H9 (cell line): ENCODE results near the gene OR9K2. TPM values are rescaled to one million over a fixed set of nuclear protein-coding genes. Genes with fewer than 3 reads are reported as not detected.

Experiments
- DNase-seq: peaks from one replicate; pipeline ENCODE4 v3.0.0-alpha.2; 2017
- H2AFZ ChIP-seq: one replicate; pipeline ENCODE4 v1.6.1; 2013; ENCODE audit warnings: mild to moderate bottlenecking, low read length, control low read depth, moderate library complexity
- H2AK5ac ChIP-seq: 2 replicates; pipeline ENCODE4 v1.6.1; 2013; ENCODE audit warnings: low read length, control low read depth, mixed read lengths; ENCODE audit not compliant: insufficient read length
- H2BK120ac ChIP-seq: one replicate; pipeline ENCODE4 v1.6.1; 2013; ENCODE audit warnings: low read depth, mild to moderate bottlenecking, low read length, control low read depth, inconsistent platforms; ENCODE audit not compliant: poor library complexity, severe bottlenecking
- H2BK12ac ChIP-seq: 2 replicates; pipeline ENCODE4 v1.6.1; 2013; ENCODE audit warnings: low read length, control low read depth, mixed read lengths, low read depth; ENCODE audit not compliant: insufficient read length
- H2BK15ac ChIP-seq: 2 replicates; pipeline ENCODE4 v1.6.1; 2013; ENCODE audit warnings: low read depth, low read length, control low read depth
- H2BK20ac ChIP-seq: one replicate; pipeline ENCODE4 v1.6.1; 2013; ENCODE audit warnings: low read depth, mild to moderate bottlenecking, low read length, control low read depth, inconsistent platforms; ENCODE audit not compliant: poor library complexity, severe bottlenecking
- H2BK5ac ChIP-seq: 2 replicates; pipeline ENCODE4 v1.6.1; 2013; ENCODE audit warnings: low read length, control low read depth, mixed read lengths; ENCODE audit not compliant: insufficient read length
- H3K14ac ChIP-seq: 2 replicates; pipeline ENCODE4 v1.6.1; 2013; ENCODE audit warnings: low read length, control low read depth; ENCODE audit not compliant: insufficient read depth
- H3K18ac ChIP-seq: 2 replicates; pipeline ENCODE4 v1.6.1; 2013; ENCODE audit warnings: low read depth, mild to moderate bottlenecking, mixed read lengths, low read length, control low read depth; ENCODE audit not compliant: insufficient read length
- H3K23ac ChIP-seq: 2 replicates; pipeline ENCODE4 v1.6.1; 2013; ENCODE audit warnings: low read length, control low read depth, mixed read lengths, low read depth; ENCODE audit not compliant: insufficient read length
- H3K23me2 ChIP-seq: 2 replicates; pipeline ENCODE4 v1.6.1; 2013; ENCODE audit warnings: low read depth, mild to moderate bottlenecking, mixed read lengths, low read length, control low read depth; ENCODE audit not compliant: insufficient read length, poor library complexity, severe bottlenecking
- H3K27ac ChIP-seq: 2 replicates; pipeline ENCODE4 v1.5.1; 2013; ENCODE audit warnings: low read length, control low read depth, mixed read lengths, low read depth; ENCODE audit not compliant: insufficient read length
- H3K27me3 ChIP-seq: 2 replicates; pipeline ENCODE4 v1.6.1; 2013; ENCODE audit warnings: low read length, control low read depth, inconsistent platforms; ENCODE audit not compliant: insufficient read depth
- H3K4ac ChIP-seq: 2 replicates; pipeline ENCODE4 v1.6.1; 2013; ENCODE audit warnings: low read depth, mild to moderate bottlenecking, control low read depth, inconsistent platforms, low read length, moderate library complexity
- H3K4me1 ChIP-seq: 2 replicates; pipeline ENCODE4 v1.6.1; 2013; ENCODE audit warnings: low read length, control low read depth, inconsistent platforms; ENCODE audit not compliant: insufficient read depth
- H3K4me2 ChIP-seq: 2 replicates; pipeline ENCODE4 v1.6.1; 2013; ENCODE audit warnings: low read length, control low read depth, mixed read lengths; ENCODE audit not compliant: insufficient read length, insufficient read depth
- H3K56ac ChIP-seq: 2 replicates; pipeline ENCODE4 v1.6.1; 2013; ENCODE audit warnings: low read depth, mild to moderate bottlenecking, mixed read lengths, low read length, control low read depth; ENCODE audit not compliant: insufficient read length
- H3K79me1 ChIP-seq: 2 replicates; pipeline ENCODE4 v1.6.1; 2013; ENCODE audit warnings: low read depth, mild to moderate bottlenecking, moderate library complexity, low read length, control low read depth, inconsistent platforms; ENCODE audit not compliant: insufficient read depth, poor library complexity, severe bottlenecking
- H3K79me2 ChIP-seq: 2 replicates; pipeline ENCODE4 v1.6.1; 2013; ENCODE audit warnings: low read length, control low read depth, inconsistent platforms; ENCODE audit not compliant: insufficient read depth
- H3K9ac ChIP-seq: 2 replicates; pipeline ENCODE4 v1.6.1; 2013; ENCODE audit warnings: low read length, control low read depth, mixed read lengths; ENCODE audit not compliant: insufficient read length; ENCODE audit errors: extremely low read depth
- H3K9me3 ChIP-seq: one replicate; pipeline ENCODE4 v1.6.1; 2013; ENCODE audit warnings: low read depth, low read length, inconsistent platforms; ENCODE audit not compliant: control insufficient read depth
- H3T11ph ChIP-seq: one replicate; pipeline ENCODE4 v1.6.1; 2013; ENCODE audit warnings: mild to moderate bottlenecking, low read length, control low read depth, inconsistent platforms
- H4K20me1 ChIP-seq: one replicate; pipeline ENCODE4 v1.6.1; 2013; ENCODE audit not compliant: control insufficient read depth, insufficient read length, insufficient read depth
- H4K5ac ChIP-seq: 2 replicates; pipeline ENCODE4 v1.6.1; 2013; ENCODE audit warnings: low read depth, mild to moderate bottlenecking, mixed read lengths, low read length, control low read depth; ENCODE audit not compliant: insufficient read length
- H4K8ac ChIP-seq: replicated peaks from 2 replicates; pipeline ENCODE4 v1.6.1; 2013; ENCODE audit warnings: low read length, control low read depth, mixed read lengths, low read depth; ENCODE audit not compliant: insufficient read length
- H4K91ac ChIP-seq: 2 replicates; pipeline ENCODE4 v1.6.1; 2013; ENCODE audit warnings: low read depth, mild to moderate bottlenecking, moderate library complexity, mixed read lengths, low read length, control low read depth; ENCODE audit not compliant: insufficient read length
- H3K27ac Mint-ChIP-seq, 3 experiments: 2 replicates in 2 of 3; 3 replicates in 1 of 3; pipeline ENCODE4 v1.8.0; 2020 to 2021; ENCODE audit warnings: mixed read lengths in 3 of 3, mild to moderate bottlenecking in 1 of 3, moderate library complexity in 1 of 3
- H3K27me3 Mint-ChIP-seq: 2 replicates; pipeline ENCODE4 v1.8.0; 2021; ENCODE audit warnings: low read depth, mild to moderate bottlenecking, moderate library complexity, mixed read lengths
- H3K36me3 Mint-ChIP-seq, 3 experiments: 2 replicates in 2 of 3; 3 replicates in 1 of 3; pipeline ENCODE4 v1.8.0; 2020 to 2021; ENCODE audit warnings: low read depth in 3 of 3, mixed read lengths in 3 of 3; ENCODE audit not compliant: insufficient read depth in 1 of 3
- H3K4me1 Mint-ChIP-seq, 2 experiments: 2 replicates each; pipeline ENCODE4 v1.8.0; 2020; ENCODE audit warnings: mixed read lengths in 2 of 2
- H3K4me3 Mint-ChIP-seq, 2 experiments: 2 replicates in 1 of 2; 3 replicates in 1 of 2; pipeline ENCODE4 v1.8.0; 2020 to 2021; ENCODE audit warnings: mild to moderate bottlenecking in 2 of 2, mixed read lengths in 2 of 2, moderate library complexity in 1 of 2
- H3K9me3 Mint-ChIP-seq, 2 experiments: 2 replicates in 1 of 2; 3 replicates in 1 of 2; pipeline ENCODE4 v1.8.0; 2020; ENCODE audit warnings: mild to moderate bottlenecking in 2 of 2, mixed read lengths in 2 of 2, moderate library complexity in 1 of 2
- CTCF ChIP-seq: fragments of 200-600 bp; sonication (generic); conservative IDR thresholded peaks from 3 replicates; pipeline ENCODE4 v1.8.0; 2021; ENCODE audit warnings: antibody characterized with exemption, mild to moderate bottlenecking
- WGBS: extraction: QIAGEN DNeasy Blood & Tissue Kit; methylation state at CpG from one replicate; pipeline ENCODE4 v1.1.7; 2013; ENCODE audit warnings: missing lambda C conversion rate, low lambda C conversion rate, mixed read lengths; ENCODE audit not compliant: insufficient read length; ENCODE audit errors: extremely low coverage; 5-methylcytosine and 5-hydroxymethylcytosine counted together
- total RNA-seq: library from RNA; stranded (reverse); gene quantifications from 2 replicates; pipeline ENCODE4 v1.2.1, GENCODE V29; 2021

OR9K2 gene
- total RNA-seq, 1 experiment from 2014 or later: not detected

- H3K23ac ChIP-seq: no peak overlapping the region
- H3K56ac ChIP-seq: no peak overlapping the region
- H3K79me1 ChIP-seq: no peaks in the 10 kb centered on the region
- H3K9me3 ChIP-seq: no peaks in the 10 kb centered on the region
- H4K5ac ChIP-seq: no peak overlapping the region
- no peak overlapping the region for H4K8ac ChIP-seq
- no peak overlapping the region for H3K14ac ChIP-seq
- no peak overlapping the region for H3K4me3 Mint-ChIP-seq
- H4K20me1 ChIP-seq: no peaks in the 10 kb centered on the region
- H4K91ac ChIP-seq: no peak overlapping the region
- peaks cover 6 to 8% of the 10 kb centered on the region in 2 experiments for H3K4me1 Mint-ChIP-seq
- no peaks in the 10 kb centered on the region for H3K4me1 ChIP-seq
- no peak overlapping the region for H3K4ac ChIP-seq
- H2BK12ac ChIP-seq: no peak overlapping the region
- H3K27ac Mint-ChIP-seq: peak overlapping the region in 1 of 3 experiments; percentile 37; a peak in 1 of 7 replicates
- H2BK5ac ChIP-seq: no peak overlapping the region
- no peaks in the 10 kb centered on the region for H3K27me3 ChIP-seq
- no peak overlapping the region for H3T11ph ChIP-seq
- no peaks in the 10 kb centered on the region for H3K27me3 Mint-ChIP-seq
- H3K4me2 ChIP-seq: no peak overlapping the region
- H3K18ac ChIP-seq: no peak overlapping the region
- H2BK120ac ChIP-seq: no peak overlapping the region
- no peaks in the 10 kb centered on the region for H3K79me2 ChIP-seq
- no peak for TF ChIP-seq CTCF
- no peaks in the 10 kb centered on the region for H3K9me3 Mint-ChIP-seq
- H3K23me2 ChIP-seq: no peaks in the 10 kb centered on the region
- no peak overlapping the region for H3K27ac ChIP-seq
- no peaks in the 10 kb centered on the region for H3K36me3 Mint-ChIP-seq
- no peak overlapping the region for H2AFZ ChIP-seq
- DNase-seq: no peak
- no peak overlapping the region for H2AK5ac ChIP-seq
- H3K9ac ChIP-seq: no peak overlapping the region
- H2BK15ac ChIP-seq: no peak overlapping the region
- no CpG with 5 or more reads among the region's 4 CpGs for WGBS
- H2BK20ac ChIP-seq: no peak overlapping the region
These were observed 13.8 kb upstream of the OR9K2 start for GRCh38 chr12:55112378-55112875.
